SK-N-MC (cell line): ENCODE data around the gene RTTN.

Experiments used
- EZH2 ChIP-seq: fragments of 200-600 bp; sonication (generic); IDR thresholded peaks from one replicate; pipeline ENCODE4 v1.6.1; 2017; ENCODE audit warnings: antibody characterized with exemption
- FOXP2 ChIP-seq: optimal IDR thresholded peaks from 2 replicates; pipeline ENCODE3; 2011; ENCODE audit warnings: mild to moderate bottlenecking, moderate library complexity; ENCODE audit not compliant: insufficient read depth; ENCODE audit errors: extremely low read length, control extremely low read depth
- POLR2AphosphoS5 ChIP-seq: IDR thresholded peaks from 2 replicates; pipeline ENCODE4 v1.6.1; 2012; ENCODE audit warnings: mild to moderate bottlenecking, low read depth, low read length, borderline replicate concordance

- TF ChIP-seq POLR2AphosphoS5 (no peak), EZH2 (no peak), FOXP2 (no peak)
Observed at GRCh38 chr18:70075906-70076305, 129.6 kb downstream of the RTTN start.
